GM23338 (cell line): Measurements from ENCODE around the gene CENPX. TPM values are rescaled to one million over a fixed set of nuclear protein-coding genes. Genes with fewer than 3 reads are reported as not detected.

Experiments used
- ATAC-seq: fragments of 200-7000 bp; cut with Tn5 transposase; 3 replicates; pipeline ENCODE4 v1.9.1; 2020
- DNase-seq: peaks from one replicate; pipeline ENCODE4 v3.0.0-alpha.2; 2015; ENCODE audit warnings: low spot score
- H2AFZ ChIP-seq: fragments of 200-600 bp; sonication (generic); 2 replicates; pipeline ENCODE4 v1.8.0; 2016; ENCODE audit warnings: antibody characterized with exemption, mild to moderate bottlenecking, moderate library complexity
- H3F3A ChIP-seq: fragments of 200-600 bp; sonication (generic); replicated peaks from 2 replicates; pipeline ENCODE4 v1.8.0; 2017; ENCODE audit warnings: antibody characterized with exemption, mixed run types, low read depth
- H3K27ac ChIP-seq: fragments of 200-600 bp; sonication (generic); 2 replicates; pipeline ENCODE4 v1.6.1; 2016; ENCODE audit warnings: low read depth
- H3K27me3 ChIP-seq: fragments of 200-600 bp; sonication (generic); 2 replicates; pipeline ENCODE4 v1.8.0; 2016; ENCODE audit warnings: mild to moderate bottlenecking, mixed run types, moderate library complexity; ENCODE audit not compliant: insufficient read depth
- H3K36me3 ChIP-seq: fragments of 200-600 bp; sonication (generic); 2 replicates; pipeline ENCODE4 v1.8.0; 2016; ENCODE audit warnings: mild to moderate bottlenecking; ENCODE audit not compliant: insufficient read depth
- H3K4me1 ChIP-seq: fragments of 200-600 bp; sonication (generic); 2 replicates; pipeline ENCODE4 v1.8.0; 2016; ENCODE audit warnings: mild to moderate bottlenecking, moderate library complexity; ENCODE audit not compliant: insufficient read depth
- H3K4me2 ChIP-seq: fragments of 200-600 bp; sonication (generic); 2 replicates; pipeline ENCODE4 v1.7.1; 2017; ENCODE audit warnings: mixed run types
- H3K4me3 ChIP-seq: fragments of 200-600 bp; sonication (generic); 2 replicates; pipeline ENCODE4 v1.6.1; 2016; ENCODE audit warnings: mixed run types
- H3K79me2 ChIP-seq: fragments of 200-600 bp; sonication (generic); replicated peaks from 2 replicates; pipeline ENCODE4 v1.8.0; 2017; ENCODE audit warnings: mild to moderate bottlenecking; ENCODE audit not compliant: insufficient read depth
- H3K9me2 ChIP-seq: fragments of 200-600 bp; sonication (generic); 2 replicates; pipeline ENCODE4 v1.8.0; 2017; ENCODE audit not compliant: insufficient read depth
- H4K20me1 ChIP-seq: fragments of 200-600 bp; sonication (generic); replicated peaks from 2 replicates; pipeline ENCODE4 v1.8.0; 2017; ENCODE audit warnings: mild to moderate bottlenecking; ENCODE audit not compliant: insufficient read depth
- H3K27ac Mint-ChIP-seq: 2 replicates; pipeline ENCODE4 v1.8.0; 2020; ENCODE audit warnings: inconsistent platforms, mild to moderate bottlenecking, moderate library complexity, mixed read lengths
- H3K27me3 Mint-ChIP-seq: 3 replicates; pipeline ENCODE4 v1.8.0; 2022; ENCODE audit warnings: low read depth, mild to moderate bottlenecking, moderate library complexity, mixed read lengths, inconsistent platforms; ENCODE audit not compliant: insufficient read depth, poor library complexity
- H3K36me3 Mint-ChIP-seq: 3 replicates; pipeline ENCODE4 v1.8.0; 2021; ENCODE audit warnings: low read depth, mild to moderate bottlenecking, inconsistent platforms, moderate library complexity, mixed read lengths
- H3K4me1 Mint-ChIP-seq: 3 replicates; pipeline ENCODE4 v1.8.0; 2020; ENCODE audit warnings: mild to moderate bottlenecking, inconsistent platforms, mixed read lengths
- H3K4me3 Mint-ChIP-seq: 3 replicates; pipeline ENCODE4 v1.8.0; 2021; ENCODE audit warnings: moderate library complexity, mild to moderate bottlenecking, inconsistent platforms, mixed read lengths
- H3K9me3 Mint-ChIP-seq: 3 replicates; pipeline ENCODE4 v1.8.0; 2020; ENCODE audit warnings: moderate library complexity, mild to moderate bottlenecking, inconsistent platforms, mixed read lengths
- EZH2 ChIP-seq: fragments of 200-600 bp; sonication (generic); IDR thresholded peaks from one replicate; pipeline ENCODE4 v1.8.0; 2017; ENCODE audit warnings: antibody characterized with exemption, mild to moderate bottlenecking, low read depth; ENCODE audit not compliant: unreplicated experiment
- EZH2phosphoT487 ChIP-seq: fragments of 200-600 bp; sonication (generic); IDR thresholded peaks from one replicate; pipeline ENCODE4 v1.8.1; 2018; ENCODE audit warnings: antibody characterized with exemption; ENCODE audit not compliant: unreplicated experiment
- ZNF114 ChIP-seq: fragments of 250-450 bp; sonication (Bioruptor Pico); IDR thresholded peaks from 2 replicates; pipeline ENCODE4 v1.5.0; 2020; ENCODE audit warnings: mild to moderate bottlenecking, moderate library complexity
- polyA plus RNA-seq: library from polyadenylated mRNA; unstranded; fragments of >200 nt; fragmentation: Nextera tagmentation; extraction: Ambion mirVana; gene quantifications from 2 replicates; pipeline ENCODE4 v1.2.1, GENCODE V29; 2016
- total RNA-seq: library from RNA; depleted of rRNA; stranded (reverse); fragments of >200 nt; shearing (Covaris generic); gene quantifications from 2 replicates; pipeline ENCODE4 v1.2.3, GENCODE V29; 2014
- TF ChIP-seq, protein P1 (sequence below): fragments of 250-450 bp; sonication (Bioruptor Pico); IDR thresholded peaks from 2 replicates; pipeline ENCODE4 v1.5.0; 2020; ENCODE audit warnings: mild to moderate bottlenecking, moderate library complexity
- TF ChIP-seq, protein P2 (sequence below): IDR thresholded peaks from 2 replicates; pipeline ENCODE4 v1.6.1; 2016; ENCODE audit warnings: antibody characterized with exemption

Gene CENPX
- total and polyA plus RNA-seq, 2 experiments from 2014 or later: 114 to 157 TPM

DNA sequence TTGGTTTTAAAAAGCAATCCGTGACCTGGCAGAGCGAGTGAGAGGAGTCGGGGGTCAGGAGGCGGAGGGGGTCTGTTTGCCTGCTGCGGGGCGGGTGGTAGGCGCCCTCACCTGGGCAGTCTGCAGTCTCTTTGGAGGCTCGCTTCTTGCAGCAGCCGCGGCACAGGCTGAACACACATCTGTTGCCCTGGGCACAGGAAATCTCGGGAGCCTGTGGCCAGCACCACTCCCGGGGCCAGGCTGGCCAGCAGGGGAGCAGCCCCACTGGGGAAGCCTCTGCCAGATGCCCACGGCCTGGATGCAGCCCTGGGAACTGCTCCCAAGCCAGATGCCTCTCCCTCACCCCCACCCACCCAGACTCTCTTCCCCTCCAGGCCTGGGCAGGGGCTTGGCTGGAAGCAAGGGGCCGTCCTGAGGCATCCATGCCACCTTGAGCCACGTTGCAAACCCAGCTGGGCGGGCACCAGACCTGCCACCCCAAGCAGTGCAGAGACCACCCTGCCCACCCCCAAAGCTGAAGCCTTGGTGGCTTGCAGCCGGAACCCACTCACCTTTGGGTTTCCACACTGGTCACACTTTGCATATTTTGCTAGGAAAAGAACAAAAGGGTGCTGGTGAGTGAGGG is 35.7 kb upstream of the CENPX start (continued):
- TF ChIP-seq, protein P1, sequence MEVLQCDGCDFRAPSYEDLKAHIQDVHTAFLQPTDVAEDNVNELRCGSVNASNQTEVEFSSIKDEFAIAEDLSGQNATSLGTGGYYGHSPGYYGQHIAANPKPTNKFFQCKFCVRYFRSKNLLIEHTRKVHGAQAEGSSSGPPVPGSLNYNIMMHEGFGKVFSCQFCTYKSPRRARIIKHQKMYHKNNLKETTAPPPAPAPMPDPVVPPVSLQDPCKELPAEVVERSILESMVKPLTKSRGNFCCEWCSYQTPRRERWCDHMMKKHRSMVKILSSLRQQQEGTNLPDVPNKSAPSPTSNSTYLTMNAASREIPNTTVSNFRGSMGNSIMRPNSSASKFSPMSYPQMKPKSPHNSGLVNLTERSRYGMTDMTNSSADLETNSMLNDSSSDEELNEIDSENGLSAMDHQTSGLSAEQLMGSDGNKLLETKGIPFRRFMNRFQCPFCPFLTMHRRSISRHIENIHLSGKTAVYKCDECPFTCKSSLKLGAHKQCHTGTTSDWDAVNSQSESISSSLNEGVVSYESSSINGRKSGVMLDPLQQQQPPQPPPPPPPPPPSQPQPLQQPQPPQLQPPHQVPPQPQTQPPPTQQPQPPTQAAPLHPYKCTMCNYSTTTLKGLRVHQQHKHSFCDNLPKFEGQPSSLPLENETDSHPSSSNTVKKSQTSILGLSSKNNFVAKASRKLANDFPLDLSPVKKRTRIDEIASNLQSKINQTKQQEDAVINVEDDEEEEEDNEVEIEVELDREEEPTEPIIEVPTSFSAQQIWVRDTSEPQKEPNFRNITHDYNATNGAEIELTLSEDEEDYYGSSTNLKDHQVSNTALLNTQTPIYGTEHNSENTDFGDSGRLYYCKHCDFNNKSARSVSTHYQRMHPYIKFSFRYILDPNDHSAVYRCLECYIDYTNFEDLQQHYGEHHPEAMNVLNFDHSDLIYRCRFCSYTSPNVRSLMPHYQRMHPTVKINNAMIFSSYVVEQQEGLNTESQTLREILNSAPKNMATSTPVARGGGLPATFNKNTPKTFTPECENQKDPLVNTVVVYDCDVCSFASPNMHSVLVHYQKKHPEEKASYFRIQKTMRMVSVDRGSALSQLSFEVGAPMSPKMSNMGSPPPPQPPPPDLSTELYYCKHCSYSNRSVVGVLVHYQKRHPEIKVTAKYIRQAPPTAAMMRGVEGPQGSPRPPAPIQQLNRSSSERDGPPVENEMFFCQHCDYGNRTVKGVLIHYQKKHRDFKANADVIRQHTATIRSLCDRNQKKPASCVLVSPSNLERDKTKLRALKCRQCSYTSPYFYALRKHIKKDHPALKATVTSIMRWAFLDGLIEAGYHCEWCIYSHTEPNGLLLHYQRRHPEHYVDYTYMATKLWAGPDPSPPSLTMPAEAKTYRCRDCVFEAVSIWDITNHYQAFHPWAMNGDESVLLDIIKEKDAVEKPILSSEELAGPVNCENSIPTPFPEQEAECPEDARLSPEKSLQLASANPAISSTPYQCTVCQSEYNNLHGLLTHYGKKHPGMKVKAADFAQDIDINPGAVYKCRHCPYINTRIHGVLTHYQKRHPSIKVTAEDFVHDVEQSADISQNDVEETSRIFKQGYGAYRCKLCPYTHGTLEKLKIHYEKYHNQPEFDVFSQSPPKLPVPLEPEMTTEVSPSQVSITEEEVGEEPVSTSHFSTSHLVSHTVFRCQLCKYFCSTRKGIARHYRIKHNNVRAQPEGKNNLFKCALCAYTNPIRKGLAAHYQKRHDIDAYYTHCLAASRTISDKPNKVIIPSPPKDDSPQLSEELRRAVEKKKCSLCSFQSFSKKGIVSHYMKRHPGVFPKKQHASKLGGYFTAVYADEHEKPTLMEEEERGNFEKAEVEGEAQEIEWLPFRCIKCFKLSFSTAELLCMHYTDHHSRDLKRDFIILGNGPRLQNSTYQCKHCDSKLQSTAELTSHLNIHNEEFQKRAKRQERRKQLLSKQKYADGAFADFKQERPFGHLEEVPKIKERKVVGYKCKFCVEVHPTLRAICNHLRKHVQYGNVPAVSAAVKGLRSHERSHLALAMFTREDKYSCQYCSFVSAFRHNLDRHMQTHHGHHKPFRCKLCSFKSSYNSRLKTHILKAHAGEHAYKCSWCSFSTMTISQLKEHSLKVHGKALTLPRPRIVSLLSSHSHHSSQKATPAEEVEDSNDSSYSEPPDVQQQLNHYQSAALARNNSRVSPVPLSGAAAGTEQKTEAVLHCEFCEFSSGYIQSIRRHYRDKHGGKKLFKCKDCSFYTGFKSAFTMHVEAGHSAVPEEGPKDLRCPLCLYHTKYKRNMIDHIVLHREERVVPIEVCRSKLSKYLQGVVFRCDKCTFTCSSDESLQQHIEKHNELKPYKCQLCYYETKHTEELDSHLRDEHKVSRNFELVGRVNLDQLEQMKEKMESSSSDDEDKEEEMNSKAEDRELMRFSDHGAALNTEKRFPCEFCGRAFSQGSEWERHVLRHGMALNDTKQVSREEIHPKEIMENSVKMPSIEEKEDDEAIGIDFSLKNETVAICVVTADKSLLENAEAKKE (CRISPR knock-in tag): no peak

DNA sequence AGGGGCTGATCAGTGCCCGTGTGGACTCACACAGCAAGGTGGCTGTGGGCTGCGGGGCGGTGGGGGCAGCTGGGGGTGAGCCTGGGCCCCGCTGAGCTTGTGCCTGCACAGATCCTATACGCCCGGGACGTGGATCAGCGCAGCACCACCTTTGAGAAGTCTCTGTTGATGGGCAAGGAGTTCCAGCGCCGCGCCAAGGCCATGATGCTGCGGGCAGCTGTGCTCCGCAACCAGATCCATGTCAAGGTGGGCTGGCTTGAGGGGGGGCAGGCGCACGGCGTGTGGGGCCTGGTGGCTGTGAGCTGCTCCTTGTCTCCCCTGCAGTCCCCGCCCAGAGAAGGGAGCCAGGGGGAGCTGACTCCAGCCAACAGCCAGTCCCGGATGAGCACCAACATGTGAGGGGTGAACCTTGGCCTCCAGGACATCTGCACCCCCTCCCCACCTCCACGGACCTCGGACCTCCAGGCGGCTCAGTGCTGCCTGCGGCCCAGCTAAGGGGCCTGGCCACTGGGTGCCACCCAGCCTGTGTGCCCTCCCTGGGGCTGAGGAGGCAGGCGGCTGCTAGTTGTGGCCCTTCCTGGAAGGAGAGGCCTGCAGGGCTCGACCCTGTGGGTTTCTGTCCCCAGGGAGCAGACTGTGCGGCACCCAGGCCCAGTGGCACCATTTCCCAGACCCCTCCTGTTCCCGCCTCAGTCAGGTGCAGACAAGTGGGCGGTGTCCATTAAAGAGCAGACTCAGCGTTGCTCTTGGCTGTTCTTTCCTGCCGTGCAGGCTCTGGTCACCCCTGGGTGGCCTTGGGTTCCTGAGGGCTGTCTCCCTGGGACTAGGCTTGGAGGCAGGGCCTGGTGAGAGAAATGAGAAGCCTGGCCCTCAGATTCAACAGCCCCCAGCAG is 34.3 kb upstream of the CENPX start:
- H3K36me3 Mint-ChIP-seq: peaks cover 22% of the 10 kb centered on the region
- Histone ChIP-seq H3K27me3 (no peaks in the 10 kb centered on the region), H4K20me1 (peaks cover 8% of the 10 kb centered on the region; the same call in 1 of the 2 replicates), H3K36me3 (peaks cover 4% of the 10 kb centered on the region; the same call in 1 of the 2 replicates), H3K4me2 (no peak overlapping the region), H2AFZ (no peak overlapping the region), H3K27ac (no peak overlapping the region), H3K4me1 (no peaks in the 10 kb centered on the region), H3K79me2 (peaks cover 9% of the 10 kb centered on the region; the same call in 1 of the 2 replicates), H3K4me3 (no peak overlapping the region), H3K9me2 (no peaks in the 10 kb centered on the region), H3F3A (peaks cover 9% of the 10 kb centered on the region; the same call in 1 of the 2 replicates)
- H3K27me3 Mint-ChIP-seq: peaks cover 18% of the 10 kb centered on the region
- H3K27ac Mint-ChIP-seq: no peak overlapping the region
- no peaks in the 10 kb centered on the region for H3K9me3 Mint-ChIP-seq
- DNase-seq (no peak), ATAC-seq (no peak)
- H3K4me3 Mint-ChIP-seq: no peak overlapping the region
- H3K4me1 Mint-ChIP-seq: no peaks in the 10 kb centered on the region; the same call in 2 of the 3 replicates
- TF ChIP-seq EZH2phosphoT487 (no peak), EZH2 (no peak), ZNF114 (no peak)
- TF ChIP-seq, protein P1 (CRISPR knock-in tag): no peak
- TF ChIP-seq, protein P2, sequence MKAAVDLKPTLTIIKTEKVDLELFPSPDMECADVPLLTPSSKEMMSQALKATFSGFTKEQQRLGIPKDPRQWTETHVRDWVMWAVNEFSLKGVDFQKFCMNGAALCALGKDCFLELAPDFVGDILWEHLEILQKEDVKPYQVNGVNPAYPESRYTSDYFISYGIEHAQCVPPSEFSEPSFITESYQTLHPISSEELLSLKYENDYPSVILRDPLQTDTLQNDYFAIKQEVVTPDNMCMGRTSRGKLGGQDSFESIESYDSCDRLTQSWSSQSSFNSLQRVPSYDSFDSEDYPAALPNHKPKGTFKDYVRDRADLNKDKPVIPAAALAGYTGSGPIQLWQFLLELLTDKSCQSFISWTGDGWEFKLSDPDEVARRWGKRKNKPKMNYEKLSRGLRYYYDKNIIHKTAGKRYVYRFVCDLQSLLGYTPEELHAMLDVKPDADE: no peak
